HG03558 (cell line): Measurements from ENCODE around the gene FOXO3.

Source experiments
- ATAC-seq: cut with Tn5 transposase; IDR thresholded peaks from one replicate; pipeline ENCODE4 v1.9.1; 2021; ENCODE audit warnings: moderate number of reproducible peaks; ENCODE audit not compliant: unreplicated experiment; ENCODE audit errors: extremely low read depth

Gene FOXO3

GRCh38 chr6:108699290-108700041, 138.7 kb downstream of the FOXO3 start:
- no peak for ATAC-seq

- no peak for ATAC-seq
These were observed 141.6 kb downstream of the FOXO3 start for GRCh38 chr6:108702106-108702851.

GRCh38 chr6:108706649-108707048, 145.9 kb downstream of the FOXO3 start:
- ATAC-seq, result no peak

- ATAC-seq, result no peak
These were observed 146.7 kb downstream of the FOXO3 start for GRCh38 chr6:108707328-108707976.

GRCh38 chr6:108710030-108710429, 149.3 kb downstream of the FOXO3 start:
- ATAC-seq, result no peak

- ATAC-seq, result no peak
These were observed 149.8 kb downstream of the FOXO3 start for GRCh38 chr6:108710551-108710950.

GRCh38 chr6:108711071-108711470, 150.4 kb downstream of the FOXO3 start:
- ATAC-seq, result no peak

- ATAC-seq, result no peak
These were observed 151.1 kb downstream of the FOXO3 start for GRCh38 chr6:108711826-108712225.

- no peak for ATAC-seq
These were observed 152.2 kb downstream of the FOXO3 start for GRCh38 chr6:108712946-108713345.

GRCh38 chr6:108714101-108714765, 153.5 kb downstream of the FOXO3 start:
- ATAC-seq, result no peak

- ATAC-seq, result no peak
These were observed 154.2 kb downstream of the FOXO3 start for GRCh38 chr6:108714766-108715414.

- no peak for ATAC-seq
These were observed 155.1 kb downstream of the FOXO3 start for GRCh38 chr6:108715832-108716231.

- ATAC-seq, result no peak
These were observed 156.4 kb downstream of the FOXO3 start for GRCh38 chr6:108716801-108717791.

- no peak for ATAC-seq
These were observed 158.8 kb downstream of the FOXO3 start for GRCh38 chr6:108719477-108719876.

- ATAC-seq, result no peak
These were observed 160.1 kb downstream of the FOXO3 start for GRCh38 chr6:108720827-108721226.

- no peak for ATAC-seq
These were observed 160.6 kb downstream of the FOXO3 start for GRCh38 chr6:108721286-108721685.

GRCh38 chr6:108723594-108723993, 162.9 kb downstream of the FOXO3 start:
- no peak for ATAC-seq

GRCh38 chr6:108726726-108727339, 166.1 kb downstream of the FOXO3 start:
- ATAC-seq, result no peak
